Hematopoietic multipotent progenitor cell (in vitro differentiated cells): ENCODE results near the gene TUBB4A. TPM values are rescaled to one million over a fixed set of nuclear protein-coding genes. Genes with fewer than 3 reads are reported as not detected.

Experiments
- DNase-seq, 3 donors: peaks; one replicate each; pipeline ENCODE4 v3.0.0-alpha.2; 2011 to 2015; ENCODE audit warnings: low read depth in 2 of 3, low spot score in 2 of 3
- total RNA-seq: library from RNA; depleted of rRNA; stranded (reverse); fragments of >200 nt; gene quantifications from one replicate; pipeline ENCODE4 v1.2.3, GENCODE V29; 2012

TUBB4A gene
- total RNA-seq, 1 donor = 7.0 TPM

GRCh38 chr19:6472713-6473112 lies 29.4 kb downstream of the TUBB4A start:
- DNase-seq = no peak

GRCh38 chr19:6471076-6471475 lies 31.0 kb downstream of the TUBB4A start:
- DNase-seq = no peak

- DNase-seq = no peak
Measured at GRCh38 chr19:6470173-6470572, 31.9 kb downstream of the TUBB4A start.

GRCh38 chr19:6467384-6467783 lies 34.7 kb downstream of the TUBB4A start:
- DNase-seq = no peak

GRCh38 chr19:6466526-6467248 lies 35.4 kb downstream of the TUBB4A start:
- DNase-seq = no peak

GRCh38 chr19:6465663-6466062 lies 36.4 kb downstream of the TUBB4A start:
- DNase-seq = no peak

GRCh38 chr19:6465006-6465405 lies 37.1 kb downstream of the TUBB4A start:
- no peak for DNase-seq

GRCh38 chr19:6464070-6464873 lies 37.8 kb downstream of the TUBB4A start, which contains the start of gene CRB3:
Gene CRB3 (plus strand): TSS chr19:6464271. CDS start chr19:6464702, 431 bp downstream.
- no peak for DNase-seq

GRCh38 chr19:6460099-6460884 lies 41.8 kb downstream of the TUBB4A start:
- DNase-seq = peak; percentile 95 to 99 (median 97)

GRCh38 chr19:6459262-6460098 lies 42.6 kb downstream of the TUBB4A start, which contains the start of gene SLC25A23:
Gene SLC25A23 (minus strand): TSS chr19:6459792. CDS start chr19:6459628, 164 bp downstream.
- DNase-seq = peak in 2 of 3 donors; percentile 37 to 52

GRCh38 chr19:6458695-6459261 lies 43.3 kb downstream of the TUBB4A start:
- no peak for DNase-seq

GRCh38 chr19:6457958-6458694 lies 44.0 kb downstream of the TUBB4A start:
- DNase-seq = no peak

GRCh38 chr19:6455924-6456323 lies 46.2 kb downstream of the TUBB4A start:
- DNase-seq = no peak

- no peak for DNase-seq
Measured at GRCh38 chr19:6453951-6454565, 48.1 kb downstream of the TUBB4A start.

- DNase-seq = no peak
Measured at GRCh38 chr19:6452899-6453298, 49.2 kb downstream of the TUBB4A start.

GRCh38 chr19:6452223-6452614 lies 49.9 kb downstream of the TUBB4A start:
- DNase-seq = no peak

GRCh38 chr19:6451583-6452222 lies 50.4 kb downstream of the TUBB4A start:
- no peak for DNase-seq

- DNase-seq = no peak
Measured at GRCh38 chr19:6450166-6450565, 51.9 kb downstream of the TUBB4A start.
